HepG2 (cell line): ENCODE measurements around the gene XPNPEP3. TPM values are rescaled to one million over a fixed set of nuclear protein-coding genes. Genes with fewer than 3 reads are reported as not detected.

Experiments used
- BORCS8-MEF2B ChIP-seq: sonication (generic); formaldehyde crosslinking; IDR thresholded peaks from 2 replicates; pipeline ENCODE4 v1.8.0; 2022; ENCODE audit warnings: mild to moderate bottlenecking, missing genetic modification reagents
- BRF2 ChIP-seq: sonication (generic); formaldehyde crosslinking; IDR thresholded peaks from 2 replicates; pipeline ENCODE4 v1.8.1; 2022; ENCODE audit warnings: mild to moderate bottlenecking, missing genetic modification reagents
- FIP1L1 ChIP-seq: fragments of 200-400 bp; formaldehyde crosslinking; IDR thresholded peaks from 2 replicates; pipeline ENCODE4 v1.6.1; 2018; ENCODE audit warnings: low read depth, mild to moderate bottlenecking, low read length, moderate library complexity, borderline replicate concordance; ENCODE audit not compliant: insufficient read depth
- FUBP1 ChIP-seq: sonication (generic); formaldehyde crosslinking; IDR thresholded peaks from 2 replicates; pipeline ENCODE4 v1.5.1; 2020; ENCODE audit warnings: missing genetic modification reagents, mild to moderate bottlenecking, borderline replicate concordance
- GABPA ChIP-seq, 2 experiments: IDR thresholded peaks; 2 replicates each; pipeline ENCODE4 v1.6.1; 2011 to 2016; ENCODE audit warnings: low read depth in 2 of 2, low read length in 1 of 2, missing biosample characterization in 1 of 2, missing genetic modification characterization in 1 of 2
- HMG20A ChIP-seq: IDR thresholded peaks from 2 replicates; pipeline ENCODE4 v1.6.1; 2016; ENCODE audit warnings: borderline replicate concordance
- KDM5A ChIP-seq: fragments of 200-600 bp; sonication (generic); IDR thresholded peaks from 2 replicates; pipeline ENCODE4 v1.7.0; 2018; ENCODE audit warnings: antibody characterized with exemption, mild to moderate bottlenecking, low read length, borderline replicate concordance
- MTA1 ChIP-seq: sonication (generic); formaldehyde crosslinking; IDR thresholded peaks from 2 replicates; pipeline ENCODE4 v1.4.0; 2020; ENCODE audit warnings: missing genetic modification reagents, mild to moderate bottlenecking, borderline replicate concordance
- NFIC ChIP-seq: IDR thresholded peaks from 2 replicates; pipeline ENCODE4 v1.6.1; 2012; ENCODE audit warnings: mild to moderate bottlenecking, low read length, inconsistent platforms
- PAXIP1 ChIP-seq: sonication (generic); formaldehyde crosslinking; conservative IDR thresholded peaks from 2 replicates; pipeline ENCODE4 v1.4.0; 2020; ENCODE audit warnings: mild to moderate bottlenecking, missing genetic modification reagents, moderate library complexity
- SAFB2 ChIP-seq: sonication (generic); formaldehyde crosslinking; IDR thresholded peaks from 2 replicates; pipeline ENCODE4 v1.5.1; 2020; ENCODE audit warnings: missing genetic modification reagents, low read depth, mild to moderate bottlenecking, borderline replicate concordance
- SKI ChIP-seq: fragments of 450-650 bp; IDR thresholded peaks from one replicate; pipeline ENCODE4 v1.6.1; 2018; ENCODE audit warnings: mild to moderate bottlenecking; ENCODE audit not compliant: partially characterized antibody
- TBP ChIP-seq: sonication (generic); formaldehyde crosslinking; IDR thresholded peaks from 2 replicates; pipeline ENCODE4 v1.5.0; 2020; ENCODE audit warnings: missing genetic modification reagents
- ZNF17 ChIP-seq: sonication (generic); formaldehyde crosslinking; IDR thresholded peaks from 2 replicates; pipeline ENCODE4 v1.5.0; 2020; ENCODE audit warnings: mild to moderate bottlenecking, missing genetic modification reagents
- ZNF431 ChIP-seq: sonication (generic); formaldehyde crosslinking; IDR thresholded peaks from 2 replicates; pipeline ENCODE4 v1.9.0; 2022; ENCODE audit warnings: missing genetic modification reagents, low read depth, mild to moderate bottlenecking, borderline replicate concordance
- ZNF780A ChIP-seq: sonication (generic); formaldehyde crosslinking; IDR thresholded peaks from 2 replicates; pipeline ENCODE4 v1.8.0; 2022; ENCODE audit warnings: mild to moderate bottlenecking, missing genetic modification reagents, moderate library complexity
- ZNF816 ChIP-seq: sonication (generic); formaldehyde crosslinking; IDR thresholded peaks from 2 replicates; pipeline ENCODE4 v1.8.0; 2022; ENCODE audit warnings: missing genetic modification reagents, mild to moderate bottlenecking, borderline replicate concordance
- ZNF839 ChIP-seq: sonication (generic); formaldehyde crosslinking; IDR thresholded peaks from 2 replicates; pipeline ENCODE4 v1.4.0; 2020; ENCODE audit warnings: missing genetic modification reagents, mild to moderate bottlenecking, borderline replicate concordance
- ZZZ3 ChIP-seq: sonication (generic); formaldehyde crosslinking; IDR thresholded peaks from 2 replicates; pipeline ENCODE4 v1.4.0; 2020; ENCODE audit warnings: missing genetic modification reagents, mild to moderate bottlenecking, borderline replicate concordance
- polyA plus RNA-seq, 8 experiments: library from polyadenylated mRNA; depleted of rRNA in 3 of 8; stranded (reverse) in 7 of 8; unstranded in 1 of 8; fragments of >200 nt; fragmentation: Illumina TruSeq in 4 of 8; extraction: Trizol in 4 of 8; gene quantifications; 2 replicates each; pipeline versions ENCODE4 v1.2.1 to v1.2.3, GENCODE V29; 2011 to 2016; ENCODE audit warnings: low read depth in 4 of 8, missing spikeins in 1 of 8, mixed read lengths in 1 of 8; ENCODE audit not compliant: insufficient read depth in 1 of 8
- total RNA-seq, 5 experiments: library from RNA; depleted of rRNA; stranded (reverse); fragments of >200 nt; fragmentation: Illumina TruSeq; extraction: Trizol; gene quantifications; 2 replicates each; pipeline ENCODE4 v1.2.3, GENCODE V29; 2016; ENCODE audit warnings: low read depth in 1 of 5

Gene XPNPEP3
- total and polyA plus RNA-seq, 2 of the 13 experiments (the other 11 are each of a cell fraction or from before 2014, with no cell fraction given), result 10.3 to 14.0 TPM

- no peak; the same call in 1 of the 2 replicates for TF ChIP-seq PAXIP1 (CRISPR knock-in tag)
- TF ChIP-seq ZNF431 (CRISPR knock-in tag), result no peak
- peak; percentile 87 for TF ChIP-seq BORCS8-MEF2B (CRISPR knock-in tag)
- TF ChIP-seq ZZZ3, result peak; percentile 66; the same call in 1 of the 2 replicates
- no peak for TF ChIP-seq ZNF839 (CRISPR knock-in tag)
- TF ChIP-seq ZNF17 (CRISPR knock-in tag), result no peak
- TF ChIP-seq FIP1L1, result no peak
- peak; percentile 81 for TF ChIP-seq BRF2 (CRISPR knock-in tag)
- TF ChIP-seq SKI, result peak; percentile 44
- TF ChIP-seq FUBP1 (CRISPR knock-in tag), result 0 out of 2 replicates have a peak, but pooled peaks have one; percentile 54
- TF ChIP-seq GABPA (IDR thresholded peaks at IDR 0.05; ENCODE audit: low read depth, low read length), result peak; percentile 89
- peak; percentile 90 for TF ChIP-seq GABPA (CRISPR knock-in tag; IDR thresholded peaks at IDR 0.05; ENCODE audit: low read depth)
- no peak; the same call in 1 of the 2 replicates for TF ChIP-seq ZNF816
- 0 out of 2 replicates have a peak, but pooled peaks have one; percentile 16 for TF ChIP-seq TBP
- peak; percentile 77 for TF ChIP-seq MTA1 (CRISPR knock-in tag)
- TF ChIP-seq KDM5A, result peak; percentile 55; the same call in 1 of the 2 replicates
- peak; percentile 94 for TF ChIP-seq SAFB2 (CRISPR knock-in tag)
- TF ChIP-seq HMG20A (CRISPR knock-in tag), result peak; percentile 9; the same call in 1 of the 2 replicates
- no peak for TF ChIP-seq NFIC
- TF ChIP-seq ZNF780A (CRISPR knock-in tag), result peak; percentile 70; the same call in 1 of the 2 replicates
Observed at GRCh38 chr22:40856513-40857308, at the start of gene XPNPEP3, which contains the start of gene ST13 (continued).
